GM19240 (cell line): Measurements from ENCODE around the gene RPS6KB2.
A peak's percentile ranks its signal among the peaks of the same experiment; 100 is the strongest.
"Not testable (repeated sequence)": the region's sequence is repeated elsewhere in the genome, so short reads cannot be mapped to it uniquely, and the experiment has no call there.

Source experiments
- DNase-seq: peaks from one replicate; pipeline ENCODE4 v3.0.0; 2011; ENCODE audit warnings: low spot score; ENCODE audit not compliant: insufficient read length

Gene RPS6KB2

GRCh38 chr11:67397536-67397935, 30.8 kb upstream of the RPS6KB2 start:
- DNase-seq, result no peak

- DNase-seq, result no peak
These were observed 30.2 kb upstream of the RPS6KB2 start for GRCh38 chr11:67397986-67398660.

- DNase-seq, result no peak
These were observed 29.4 kb upstream of the RPS6KB2 start for GRCh38 chr11:67398661-67399563.

- DNase-seq, result no peak
These were observed 27.9 kb upstream of the RPS6KB2 start for GRCh38 chr11:67400251-67400941.

GRCh38 chr11:67400942-67401494, 27.3 kb upstream of the RPS6KB2 start:
- DNase-seq, result no peak

DNA sequence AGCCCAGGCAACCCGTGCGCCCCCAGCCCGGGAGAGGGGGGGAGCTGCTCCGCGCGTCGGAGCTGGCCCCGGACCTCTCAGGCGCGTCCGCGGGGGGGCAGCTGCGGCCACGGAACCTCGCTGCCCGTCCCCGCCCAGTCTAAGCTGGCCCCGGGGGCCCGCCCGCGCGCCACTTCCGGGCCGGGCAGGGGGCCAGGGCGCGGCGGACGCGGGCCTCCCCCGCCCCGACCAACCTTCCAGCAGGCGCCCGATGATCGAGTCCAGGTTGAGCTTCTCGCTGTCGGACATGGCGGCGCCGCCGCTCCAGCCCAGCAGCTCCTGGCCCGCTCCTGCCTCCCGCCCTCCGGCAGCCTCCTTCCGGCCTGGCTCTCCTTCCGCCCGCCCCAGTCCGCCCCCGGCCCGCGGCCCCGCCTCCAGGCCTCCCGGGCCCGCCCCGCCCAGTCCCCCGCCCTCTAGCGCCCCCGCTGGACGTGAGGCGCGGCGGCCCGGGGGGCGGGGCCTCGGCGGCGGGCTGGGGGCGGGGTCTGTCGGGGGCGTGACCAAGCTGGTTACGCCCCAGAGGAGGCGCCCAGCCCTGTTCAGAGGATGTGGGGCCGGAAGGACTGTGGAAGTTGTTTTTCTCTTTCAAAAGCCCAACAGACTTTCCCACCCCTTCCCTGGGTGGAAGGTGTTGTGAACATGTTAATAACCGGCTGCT, 26.7 kb upstream of the RPS6KB2 start, which contains the start of gene PPP1CA:
Gene PPP1CA, minus strand, starts transcription at position 364 of the 697 bp plus-strand sequence. Its CDS starts 76 bp downstream, at position 288.
- DNase-seq, result peak; percentile 89

DNA sequence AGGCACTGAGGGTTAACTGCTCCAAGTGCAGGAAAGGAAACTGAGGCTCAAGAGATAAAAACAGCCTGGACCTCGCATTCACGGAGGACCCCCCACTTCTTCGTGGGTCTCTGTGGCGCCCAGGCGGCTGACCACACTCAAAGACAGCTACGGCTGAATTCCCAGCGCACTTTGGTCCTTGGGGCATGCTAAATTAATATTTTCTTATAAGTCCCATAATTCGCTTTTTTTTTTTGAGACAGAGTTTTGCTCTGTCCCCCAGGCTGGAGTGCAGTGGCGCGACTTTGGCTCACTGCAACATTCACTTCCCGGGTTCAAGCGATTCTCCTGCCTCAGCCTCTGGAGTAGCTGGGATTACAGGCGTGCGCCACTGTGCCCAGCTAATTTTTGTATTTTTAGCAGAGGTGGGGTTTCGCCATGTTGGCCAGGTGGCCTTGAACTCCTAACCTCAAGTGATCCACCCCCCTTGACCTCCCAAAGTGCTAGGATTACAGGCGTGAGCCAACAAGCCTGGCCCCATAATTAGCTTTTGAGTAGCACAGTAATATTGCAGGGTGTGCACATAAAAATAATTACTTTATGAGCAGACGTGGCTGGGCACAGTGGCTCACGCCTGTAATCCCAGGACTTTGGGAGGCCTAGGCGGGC, 26.0 kb upstream of the RPS6KB2 start:
- DNase-seq, result not testable (repeated sequence)

DNA sequence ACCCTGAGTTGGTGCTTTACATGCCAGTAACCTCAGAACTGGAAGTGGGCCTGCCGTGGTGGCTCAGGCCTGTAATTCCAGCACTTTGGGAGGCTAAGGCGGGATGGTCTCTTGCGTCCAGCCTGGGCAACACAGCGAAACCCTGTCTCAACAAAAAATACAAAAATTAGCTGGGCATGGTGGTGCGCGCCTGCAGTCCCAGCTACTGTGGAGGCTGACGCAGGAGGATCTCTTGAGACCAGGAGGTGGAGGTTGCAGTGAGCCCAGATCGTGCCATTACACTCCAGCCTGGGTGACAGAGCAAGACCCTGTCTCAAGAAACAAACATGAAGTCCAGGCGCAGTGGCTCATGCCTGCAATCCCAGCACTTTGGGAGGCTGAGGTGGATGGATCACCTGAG, 25.2 kb upstream of the RPS6KB2 start:
- DNase-seq, result not testable (repeated sequence)

GRCh38 chr11:67404515-67405195, 23.6 kb upstream of the RPS6KB2 start:
- DNase-seq, result no peak

DNA sequence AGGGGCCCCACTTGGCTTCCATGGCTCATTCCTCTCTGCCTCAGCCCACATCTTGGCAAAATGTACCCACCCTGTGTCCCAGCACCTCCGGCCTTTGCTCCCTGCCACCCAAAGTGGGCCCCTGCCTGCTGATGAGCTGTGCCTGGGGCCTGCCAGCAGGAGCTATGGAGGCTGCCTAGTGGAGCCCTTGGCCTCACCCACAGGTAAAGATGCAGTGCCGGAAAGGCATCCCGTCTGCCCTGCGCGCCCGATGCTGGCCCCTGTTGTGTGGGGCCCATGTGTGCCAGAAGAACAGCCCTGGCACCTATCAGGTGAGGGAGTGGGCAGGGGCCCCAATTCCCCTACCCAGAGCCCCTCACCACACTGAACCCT, 23.1 kb upstream of the RPS6KB2 start:
- no peak for DNase-seq

- no peak for DNase-seq
These were observed 22.5 kb upstream of the RPS6KB2 start for GRCh38 chr11:67405688-67406339.

GRCh38 chr11:67406420-67406968, 21.8 kb upstream of the RPS6KB2 start:
- DNase-seq, result no peak

DNA sequence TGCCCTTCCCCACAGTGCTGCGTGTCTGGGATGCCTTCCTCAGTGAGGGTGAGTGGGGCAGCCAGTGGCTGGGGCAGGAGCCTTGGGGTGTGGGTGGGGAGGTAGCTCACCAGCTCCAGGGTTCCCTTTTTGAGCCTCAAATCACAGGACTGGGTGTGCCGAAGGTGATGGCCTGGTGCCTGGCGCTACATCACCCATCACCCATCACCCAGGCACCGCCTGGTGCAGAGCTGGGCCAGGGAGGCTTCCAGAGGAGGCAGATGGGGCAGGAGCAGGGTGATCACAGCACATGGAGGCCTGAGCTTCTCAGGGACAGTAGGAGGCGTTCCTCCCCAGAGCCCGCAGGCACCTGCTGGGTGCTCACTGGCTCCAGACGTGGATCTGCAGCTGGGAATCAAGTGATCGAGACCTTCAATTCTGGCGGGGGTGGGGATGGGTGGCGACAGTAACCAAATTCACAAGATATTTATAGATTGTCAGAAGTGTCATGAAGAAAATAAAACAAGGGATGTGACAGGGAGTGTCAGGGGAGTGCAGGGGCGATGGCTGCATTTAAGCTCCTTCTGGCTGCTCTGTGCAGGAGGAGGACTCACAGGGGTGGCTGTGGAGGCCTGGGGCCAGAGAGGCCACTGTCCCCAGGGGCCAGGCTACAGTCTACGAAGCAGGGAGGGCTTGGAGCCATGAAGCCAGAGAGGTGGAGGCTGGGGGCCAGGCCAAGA, 21.2 kb upstream of the RPS6KB2 start:
- DNase-seq, result no peak

GRCh38 chr11:67407688-67408163, 20.6 kb upstream of the RPS6KB2 start:
- DNase-seq, result no peak

- DNase-seq, result no peak
These were observed 19.7 kb upstream of the RPS6KB2 start for GRCh38 chr11:67408437-67409200.

GRCh38 chr11:67409261-67409666, 19.0 kb upstream of the RPS6KB2 start:
- peak; percentile 77 for DNase-seq

DNA sequence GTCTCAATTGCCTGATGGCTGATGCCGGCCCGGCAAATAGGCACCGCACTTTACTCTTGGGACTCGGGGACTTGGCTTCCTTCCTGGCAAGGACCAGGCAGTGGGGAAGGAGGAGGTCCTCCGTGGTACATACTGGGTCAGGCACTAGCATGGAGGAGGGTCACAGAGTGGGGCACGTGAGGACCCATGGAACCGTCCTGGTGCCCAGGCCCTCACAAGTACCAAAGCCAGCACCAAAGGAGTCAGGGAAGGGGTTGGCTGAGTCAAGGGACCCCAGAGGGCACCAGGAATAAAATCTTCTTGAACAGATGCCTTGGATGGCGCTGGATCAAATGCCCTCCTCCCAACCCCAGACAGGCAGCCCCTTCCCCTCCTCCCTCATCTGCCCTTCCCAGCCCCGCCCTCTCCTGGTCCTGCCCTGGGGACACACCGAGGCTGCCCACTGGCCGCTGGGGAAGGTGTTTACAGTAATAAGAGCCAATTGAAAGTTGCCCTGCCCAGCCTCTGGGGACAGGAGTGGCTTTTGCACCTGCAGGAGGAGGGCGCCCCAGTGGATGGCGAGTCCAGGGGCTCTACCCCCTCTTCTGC, 18.4 kb upstream of the RPS6KB2 start:
- no peak for DNase-seq
